WTC11 (cell line): ENCODE data around the gene VIPR2. TPM values are rescaled to one million over a fixed set of nuclear protein-coding genes. Genes with fewer than 3 reads are reported as not detected.

Experiments used
- ATAC-seq: fragments of 200-7000 bp; cut with Tn5 transposase; 2 replicates; pipeline ENCODE4 v1.10.0; 2021; ENCODE audit warnings: mild to moderate bottlenecking, moderate library complexity
- CTCF ChIA-PET: fragments of 300-600 bp; sonication (Branson Sonifier 250); formaldehyde crosslinking; loops from one replicate; lab custom pipeline; 2021; ENCODE audit warnings: antibody characterized with exemption; lab: Charles Lee
- POLR2A ChIA-PET: fragments of 350-600 bp; sonication (Branson Sonifier 250); formaldehyde crosslinking; loops from one replicate; lab custom pipeline; 2021; ENCODE audit warnings: antibody characterized with exemption; lab: Charles Lee
- DNase-seq: peaks from one replicate; pipeline ENCODE4 v3.0.0; 2021; ENCODE audit warnings: low spot score
- H3K27ac Mint-ChIP-seq: 2 replicates; pipeline ENCODE4 v1.8.0; 2021; ENCODE audit warnings: mixed read lengths
- H3K27me3 Mint-ChIP-seq: 2 replicates; pipeline ENCODE4 v1.8.0; 2021; ENCODE audit warnings: low read depth, mild to moderate bottlenecking, moderate library complexity, mixed read lengths
- H3K36me3 Mint-ChIP-seq: 2 replicates; pipeline ENCODE4 v1.8.0; 2021; ENCODE audit warnings: mixed read lengths
- H3K4me1 Mint-ChIP-seq: 2 replicates; pipeline ENCODE4 v1.8.0; 2022; ENCODE audit warnings: mixed read lengths
- H3K4me3 Mint-ChIP-seq: 2 replicates; pipeline ENCODE4 v1.8.0; 2021; ENCODE audit warnings: mild to moderate bottlenecking, moderate library complexity, mixed read lengths
- H3K9me3 Mint-ChIP-seq: 2 replicates; pipeline ENCODE4 v1.8.0; 2021; ENCODE audit warnings: mixed read lengths
- CREB1 ChIP-seq: sonication (generic); formaldehyde crosslinking; IDR thresholded peaks from 2 replicates; pipeline ENCODE4 v1.8.0; 2023; ENCODE audit warnings: mild to moderate bottlenecking, missing genetic modification reagents
- E2F4 ChIP-seq: sonication (generic); formaldehyde crosslinking; IDR thresholded peaks from 2 replicates; pipeline ENCODE4 v1.8.1; 2022; ENCODE audit warnings: low read depth, mild to moderate bottlenecking, moderate library complexity, missing genetic modification reagents, borderline replicate concordance
- ELF4 ChIP-seq: sonication (generic); formaldehyde crosslinking; IDR thresholded peaks from 2 replicates; pipeline ENCODE4 v1.8.1; 2022; ENCODE audit warnings: low read depth, mild to moderate bottlenecking, moderate library complexity, missing genetic modification reagents
- GABPB1 ChIP-seq: sonication (generic); formaldehyde crosslinking; IDR thresholded peaks from 2 replicates; pipeline ENCODE4 v1.8.1; 2023; ENCODE audit warnings: mild to moderate bottlenecking, missing genetic modification reagents
- IRF1 ChIP-seq: sonication (generic); formaldehyde crosslinking; IDR thresholded peaks from 2 replicates; pipeline ENCODE4 v1.8.0; 2023; ENCODE audit warnings: missing genetic modification reagents
- JUN ChIP-seq: sonication (generic); formaldehyde crosslinking; IDR thresholded peaks from 2 replicates; pipeline ENCODE4 v1.8.0; 2023; ENCODE audit warnings: mild to moderate bottlenecking, missing genetic modification reagents
- MAX ChIP-seq: sonication (generic); formaldehyde crosslinking; IDR thresholded peaks from 2 replicates; pipeline ENCODE4 v1.8.0; 2022; ENCODE audit warnings: mild to moderate bottlenecking, missing genetic modification reagents
- NFE2L1 ChIP-seq: sonication (generic); formaldehyde crosslinking; IDR thresholded peaks from 2 replicates; pipeline ENCODE4 v1.8.1; 2023; ENCODE audit warnings: missing genetic modification reagents
- NFYB ChIP-seq: sonication (generic); formaldehyde crosslinking; conservative IDR thresholded peaks from 2 replicates; pipeline ENCODE4 v1.8.0; 2022; ENCODE audit warnings: low read depth, missing genetic modification reagents
- SMAD3 ChIP-seq: sonication (generic); formaldehyde crosslinking; IDR thresholded peaks from 2 replicates; pipeline ENCODE4 v1.8.0; 2022; ENCODE audit warnings: missing genetic modification reagents, mild to moderate bottlenecking, borderline replicate concordance
- SP1 ChIP-seq: sonication (generic); formaldehyde crosslinking; conservative IDR thresholded peaks from 2 replicates; pipeline ENCODE4 v1.8.1; 2022; ENCODE audit warnings: missing genetic modification reagents
- STAT6 ChIP-seq: sonication (generic); formaldehyde crosslinking; conservative IDR thresholded peaks from 2 replicates; pipeline ENCODE4 v1.8.1; 2023; ENCODE audit warnings: mild to moderate bottlenecking, low read depth, missing genetic modification reagents, moderate library complexity
- TCF7 ChIP-seq: sonication (generic); formaldehyde crosslinking; IDR thresholded peaks from 2 replicates; pipeline ENCODE4 v1.8.0; 2022; ENCODE audit warnings: mild to moderate bottlenecking, low read depth, missing genetic modification reagents, moderate library complexity
- USF2 ChIP-seq: sonication (generic); formaldehyde crosslinking; IDR thresholded peaks from 2 replicates; pipeline ENCODE4 v1.8.1; 2023; ENCODE audit warnings: mild to moderate bottlenecking, missing genetic modification reagents, moderate library complexity
- ZBTB43 ChIP-seq: sonication (generic); formaldehyde crosslinking; IDR thresholded peaks from 2 replicates; pipeline ENCODE4 v1.8.1; 2023; ENCODE audit warnings: mild to moderate bottlenecking, missing genetic modification reagents
- ZNF219 ChIP-seq: sonication (generic); formaldehyde crosslinking; IDR thresholded peaks from 2 replicates; pipeline ENCODE4 v1.8.0; 2023; ENCODE audit warnings: missing genetic modification reagents, mild to moderate bottlenecking, borderline replicate concordance
- ZNF396 ChIP-seq: fragments of 250-450 bp; sonication (Bioruptor Pico); IDR thresholded peaks from 2 replicates; pipeline ENCODE4 v1.8.0; 2021; ENCODE audit warnings: mild to moderate bottlenecking, moderate library complexity, borderline replicate concordance
- ZSCAN18 ChIP-seq: fragments of 250-450 bp; sonication (Bioruptor Pico); IDR thresholded peaks from 2 replicates; pipeline ENCODE4 v2.1.2; 2022; ENCODE audit warnings: mild to moderate bottlenecking, moderate library complexity
- total RNA-seq: library from RNA; stranded (reverse); gene quantifications from 3 replicates; pipeline ENCODE4 v1.2.3, GENCODE V29; 2021

The VIPR2 gene
- total RNA-seq, 1 experiment from 2014 or later = 7.5 TPM

GRCh38 chr7:159015081-159015453 is 129.6 kb downstream of the VIPR2 start (continued):
- TF ChIP-seq E2F4 (CRISPR knock-in tag) = no peak
- no peak for TF ChIP-seq NFYB
- TF ChIP-seq, all 79 proteins: peak for 0

- Mint-ChIP-seq H3K4me1 (peaks cover 19% of the 10 kb centered on the region), H3K27ac (no peak overlapping the region), H3K27me3 (no peaks in the 10 kb centered on the region), H3K36me3 (no peaks in the 10 kb centered on the region), H3K4me3 (no peak overlapping the region), H3K9me3 (peaks cover 8% of the 10 kb centered on the region)
- DNase-seq = no peak
- no peak for ATAC-seq
- ChIA-PET CTCF (interaction anchor here (1.0 to 2.5 kb wide), 4 partner anchors 13 to 41 kb away, joined by 3 to 12 read pairs (median 10); no protein-coding TSS in a partner anchor), POLR2A (no interaction called here)
- no peak for TF ChIP-seq SMAD3 (CRISPR knock-in tag)
- TF ChIP-seq IRF1 (CRISPR knock-in tag) = no peak
- TF ChIP-seq NFE2L1 (CRISPR knock-in tag) = no peak
- no peak for TF ChIP-seq CREB1
- no peak for TF ChIP-seq GABPB1
- no peak for TF ChIP-seq MAX
- no peak for TF ChIP-seq TCF7 (CRISPR knock-in tag)
Measured at GRCh38 chr7:159014297-159015062, 130.2 kb downstream of the VIPR2 start.

GRCh38 chr7:159013825-159014289 is 130.8 kb downstream of the VIPR2 start:
- no peak for TF ChIP-seq SP1 (CRISPR knock-in tag)
- TF ChIP-seq ELF4 = no peak
- TF ChIP-seq ZBTB43 = no peak
- no peak for TF ChIP-seq NFYB
- TF ChIP-seq ZNF396 (CRISPR knock-in tag) = no peak
- TF ChIP-seq USF2 (CRISPR knock-in tag) = no peak
- peaks cover 19% of the 10 kb centered on the region for H3K4me1 Mint-ChIP-seq
- no peak overlapping the region for H3K4me3 Mint-ChIP-seq
- H3K9me3 Mint-ChIP-seq = peaks cover 3% of the 10 kb centered on the region
- DNase-seq (no peak), ATAC-seq (no peak)
- H3K27ac Mint-ChIP-seq = no peak overlapping the region
- H3K36me3 Mint-ChIP-seq = no peaks in the 10 kb centered on the region
- H3K27me3 Mint-ChIP-seq = no peaks in the 10 kb centered on the region
- POLR2A ChIA-PET = no interaction called here
- CTCF ChIA-PET = no interaction called here

GRCh38 chr7:159013181-159013690 is 131.4 kb downstream of the VIPR2 start:
- Mint-ChIP-seq H3K4me3 (no peak overlapping the region), H3K9me3 (no peaks in the 10 kb centered on the region), H3K36me3 (no peaks in the 10 kb centered on the region), H3K27me3 (no peaks in the 10 kb centered on the region), H3K4me1 (peaks cover 19% of the 10 kb centered on the region), H3K27ac (no peak overlapping the region)
- DNase-seq (no peak), ATAC-seq (no peak)
- ChIA-PET POLR2A (no interaction called here), CTCF (no interaction called here)
- TF ChIP-seq ZNF219 (CRISPR knock-in tag) (no peak), SP1 (CRISPR knock-in tag) (no peak), STAT6 (CRISPR knock-in tag) (no peak), JUN (no peak), E2F4 (CRISPR knock-in tag) (no peak), ZNF396 (CRISPR knock-in tag) (no peak), ZSCAN18 (CRISPR knock-in tag) (no peak)
